CD8-positive, alpha-beta memory T cell (primary cell): ENCODE measurements around the gene GET4. TPM values are rescaled to one million over a fixed set of nuclear protein-coding genes. Genes with fewer than 3 reads are reported as not detected.

Experiments used
- CTCF ChIA-PET: fragments of 350-600 bp; sonication (Branson Sonifier 250); formaldehyde crosslinking; loops from one replicate; lab custom pipeline; 2021; ENCODE audit warnings: antibody characterized with exemption; lab: Charles Lee
- POLR2A ChIA-PET: fragments of 350-600 bp; sonication (Branson Sonifier 250); formaldehyde crosslinking; loops from one replicate; lab custom pipeline; 2021; ENCODE audit warnings: antibody characterized with exemption; lab: Charles Lee
- DNase-seq, 5 donors: peaks; one replicate each; pipeline versions ENCODE4 v3.0.0 to v3.0.0-alpha.2; 2020 to 2022; ENCODE audit warnings: mixed read lengths in 1 of 5
- H3K27ac ChIP-seq: one replicate; pipeline ENCODE4 v1.7.0; 2013; ENCODE audit warnings: low read depth, mild to moderate bottlenecking, low read length, moderate library complexity
- H3K27me3 ChIP-seq: 2 replicates; pipeline ENCODE4 v1.7.0; 2013; ENCODE audit warnings: low read length, mild to moderate bottlenecking; ENCODE audit not compliant: insufficient read depth, poor library complexity, severe bottlenecking
- H3K36me3 ChIP-seq: 2 replicates; pipeline ENCODE4 v1.7.0; 2013; ENCODE audit warnings: mild to moderate bottlenecking, low read length, moderate library complexity; ENCODE audit not compliant: insufficient read depth
- H3K4me1 ChIP-seq: 2 replicates; pipeline ENCODE4 v1.7.0; 2013; ENCODE audit warnings: mild to moderate bottlenecking, low read length, moderate library complexity; ENCODE audit not compliant: insufficient read depth
- H3K4me3 ChIP-seq: 2 replicates; pipeline ENCODE4 v1.7.0; 2013; ENCODE audit warnings: mild to moderate bottlenecking, low read length
- H3K9me3 ChIP-seq: 2 replicates; pipeline ENCODE4 v1.7.0; 2013; ENCODE audit warnings: mild to moderate bottlenecking, low read length
- H3K27ac Mint-ChIP-seq, 8 donors: one replicate each; pipeline ENCODE4 v1.8.0; 2020 to 2021; ENCODE audit warnings: mixed read lengths in 8 of 8, mild to moderate bottlenecking in 6 of 8, inconsistent platforms in 3 of 8, moderate library complexity in 3 of 8
- H3K27me3 Mint-ChIP-seq, 2 donors: one replicate each; pipeline ENCODE4 v1.8.0; 2020 to 2021; ENCODE audit warnings: mixed read lengths in 2 of 2, mild to moderate bottlenecking in 1 of 2, moderate library complexity in 1 of 2
- H3K36me3 Mint-ChIP-seq, 3 donors: one replicate each; pipeline ENCODE4 v1.8.0; 2020 to 2021; ENCODE audit warnings: mixed read lengths in 3 of 3, inconsistent platforms in 1 of 3, mild to moderate bottlenecking in 1 of 3
- H3K4me1 Mint-ChIP-seq, 3 donors: one replicate each; pipeline ENCODE4 v1.8.0; 2020 to 2021; ENCODE audit warnings: mixed read lengths in 3 of 3, inconsistent platforms in 1 of 3, mild to moderate bottlenecking in 1 of 3
- H3K4me3 Mint-ChIP-seq, 7 donors: one replicate each; pipeline ENCODE4 v1.8.0; 2020 to 2021; ENCODE audit warnings: mixed read lengths in 7 of 7, mild to moderate bottlenecking in 6 of 7, moderate library complexity in 4 of 7, inconsistent platforms in 2 of 7
- H3K9me3 Mint-ChIP-seq, 5 donors: one replicate each; pipeline ENCODE4 v1.8.0; 2020 to 2022; ENCODE audit warnings: mixed read lengths in 5 of 5, mild to moderate bottlenecking in 3 of 5, moderate library complexity in 2 of 5, inconsistent platforms in 1 of 5
- polyA plus RNA-seq: library from polyadenylated mRNA; unstranded; fragments of 300-500 nt; fragmentation: Illumina TruSeq; gene quantifications from one replicate; pipeline ENCODE4 v1.2.3, GENCODE V29; 2021
- total RNA-seq, 2 experiments: library from RNA; stranded (reverse); gene quantifications; one replicate each; pipeline ENCODE4 v1.2.3, GENCODE V29; 2021

The GET4 gene
- total and polyA plus RNA-seq, 3 experiments from 2014 or later, result 33.6 to 44.9 (median 39.9) TPM

GRCh38 chr7:833601-834258, 42.6 kb upstream of the GET4 start:
- Histone ChIP-seq H3K4me1 (peaks cover 36% of the 10 kb centered on the region), H3K9me3 (no peaks in the 10 kb centered on the region), H3K27me3 (no peaks in the 10 kb centered on the region), H3K4me3 (no peak overlapping the region), H3K27ac (no peak overlapping the region), H3K36me3 (no peaks in the 10 kb centered on the region)
- Mint-ChIP-seq H3K36me3 (peaks cover 0 to 39% (median 4%) of the 10 kb centered on the region in 3 donors), H3K4me1 (peaks cover 32 to 64% (median 40%) of the 10 kb centered on the region in 3 donors), H3K27me3 (no peaks in the 10 kb centered on the region), H3K27ac (peak overlapping the region in 2 of 8 donors; percentile 55 to 88), H3K4me3 (no peak overlapping the region), H3K9me3 (no peaks in the 10 kb centered on the region)
- ChIA-PET POLR2A (interaction anchor here (1.2 kb wide), 1 partner anchor 8 kb away, joined by 7 read pairs; no protein-coding TSS in a partner anchor), CTCF (interaction anchor here (1.2 to 2.0 kb wide), 3 partner anchors 11 to 39 kb away, joined by 3 to 6 read pairs (median 5); no protein-coding TSS in a partner anchor)
- no peak for DNase-seq

GRCh38 chr7:834277-834676, 42.1 kb upstream of the GET4 start:
- peaks cover 32 to 59% (median 35%) of the 10 kb centered on the region in 3 donors for H3K4me1 Mint-ChIP-seq
- H3K4me3 Mint-ChIP-seq, result peak overlapping the region in 2 of 7 donors; percentile 24 to 45
- peaks cover 0 to 43% (median 5%) of the 10 kb centered on the region in 3 donors for H3K36me3 Mint-ChIP-seq
- H3K9me3 Mint-ChIP-seq, result no peaks in the 10 kb centered on the region
- Histone ChIP-seq H3K4me3 (no peak overlapping the region), H3K27ac (no peak overlapping the region), H3K36me3 (no peaks in the 10 kb centered on the region), H3K27me3 (no peaks in the 10 kb centered on the region), H3K4me1 (peaks cover 36% of the 10 kb centered on the region), H3K9me3 (no peaks in the 10 kb centered on the region)
- peak overlapping the region in 4 of 8 donors; percentile 50 to 66 (median 52) for H3K27ac Mint-ChIP-seq
- ChIA-PET POLR2A (no interaction called here), CTCF (interaction anchor here (1.2 to 1.4 kb wide), 2 partner anchors 10 to 12 kb away, joined by 3 to 5 read pairs; no protein-coding TSS in a partner anchor)
- DNase-seq, result no peak
- no peaks in the 10 kb centered on the region for H3K27me3 Mint-ChIP-seq

GRCh38 chr7:835021-835420, 41.3 kb upstream of the GET4 start:
- H3K36me3 ChIP-seq, result peaks cover 3% of the 10 kb centered on the region
- Mint-ChIP-seq H3K27me3 (no peaks in the 10 kb centered on the region), H3K27ac (no peak overlapping the region), H3K9me3 (no peaks in the 10 kb centered on the region), H3K4me1 (peaks cover 31 to 54% (median 32%) of the 10 kb centered on the region in 3 donors), H3K4me3 (no peak overlapping the region), H3K36me3 (peaks cover 4 to 48% (median 9%) of the 10 kb centered on the region in 3 donors)
- ChIA-PET POLR2A (no interaction called here), CTCF (no interaction called here)
- H3K27me3 ChIP-seq, result no peaks in the 10 kb centered on the region
- H3K4me3 ChIP-seq, result no peak overlapping the region
- H3K27ac ChIP-seq, result no peak overlapping the region
- peaks cover 34% of the 10 kb centered on the region for H3K4me1 ChIP-seq
- H3K9me3 ChIP-seq, result no peaks in the 10 kb centered on the region
- peak in 1 of 5 donors; percentile 44 for DNase-seq

GRCh38 chr7:835485-836401, 40.6 kb upstream of the GET4 start:
- Histone ChIP-seq H3K27me3 (no peaks in the 10 kb centered on the region), H3K4me1 (peaks cover 27% of the 10 kb centered on the region), H3K36me3 (peaks cover 6% of the 10 kb centered on the region), H3K27ac (no peak overlapping the region), H3K9me3 (no peaks in the 10 kb centered on the region), H3K4me3 (no peak overlapping the region)
- peak in 1 of 5 donors; percentile 37 for DNase-seq
- ChIA-PET CTCF (interaction anchor here (0.8 to 1.7 kb wide), 2 partner anchors 24 to 37 kb away, joined by 3 to 4 read pairs; no protein-coding TSS in a partner anchor), POLR2A (no interaction called here)
- Mint-ChIP-seq H3K4me1 (peaks cover 24 to 47% (median 26%) of the 10 kb centered on the region in 3 donors), H3K4me3 (no peak overlapping the region), H3K27me3 (no peaks in the 10 kb centered on the region), H3K9me3 (no peaks in the 10 kb centered on the region), H3K36me3 (peaks cover 4 to 53% (median 9%) of the 10 kb centered on the region in 3 donors), H3K27ac (peak overlapping the region in 4 of 8 donors; percentile 29 to 80 (median 34))

- Histone ChIP-seq H3K36me3 (peaks cover 6% of the 10 kb centered on the region), H3K27ac (no peak overlapping the region), H3K27me3 (no peaks in the 10 kb centered on the region), H3K4me1 (peaks cover 20% of the 10 kb centered on the region), H3K9me3 (no peaks in the 10 kb centered on the region), H3K4me3 (no peak overlapping the region)
- H3K27me3 Mint-ChIP-seq, result no peaks in the 10 kb centered on the region
- POLR2A ChIA-PET, result no interaction called here
- peaks cover 17 to 40% (median 21%) of the 10 kb centered on the region in 3 donors for H3K4me1 Mint-ChIP-seq
- peaks cover 4 to 55% (median 9%) of the 10 kb centered on the region in 3 donors for H3K36me3 Mint-ChIP-seq
- H3K9me3 Mint-ChIP-seq, result no peaks in the 10 kb centered on the region
- H3K4me3 Mint-ChIP-seq, result no peak overlapping the region
- DNase-seq, result no peak
- peak overlapping the region in 3 of 8 donors; percentile 29 to 80 (median 36) for H3K27ac Mint-ChIP-seq
- CTCF ChIA-PET, result interaction anchor here (0.8 to 1.7 kb wide), 2 partner anchors 25 to 36 kb away, joined by 3 to 4 read pairs; no protein-coding TSS in a partner anchor
Measured at GRCh38 chr7:836429-836828, 39.9 kb upstream of the GET4 start.

- no peaks in the 10 kb centered on the region for H3K9me3 ChIP-seq
- no peak for DNase-seq
- H3K27me3 Mint-ChIP-seq, result no peaks in the 10 kb centered on the region
- no peak overlapping the region for H3K4me3 Mint-ChIP-seq
- no peaks in the 10 kb centered on the region for H3K9me3 Mint-ChIP-seq
- H3K27ac ChIP-seq, result no peak overlapping the region
- peaks cover 15% of the 10 kb centered on the region for H3K4me1 ChIP-seq
- H3K36me3 Mint-ChIP-seq, result peaks cover 7 to 59% (median 10%) of the 10 kb centered on the region in 3 donors
- peaks cover 11 to 35% (median 16%) of the 10 kb centered on the region in 3 donors for H3K4me1 Mint-ChIP-seq
- ChIA-PET POLR2A (no interaction called here), CTCF (interaction anchor here (1.7 kb wide), 1 partner anchor 25 kb away, joined by 4 read pairs; no protein-coding TSS in a partner anchor)
- H3K4me3 ChIP-seq, result no peak overlapping the region
- no peak overlapping the region for H3K27ac Mint-ChIP-seq
- H3K36me3 ChIP-seq, result peaks cover 10% of the 10 kb centered on the region
- no peaks in the 10 kb centered on the region for H3K27me3 ChIP-seq
Measured at GRCh38 chr7:837001-837400, 39.4 kb upstream of the GET4 start.

- H3K27me3 Mint-ChIP-seq, result no peaks in the 10 kb centered on the region
- CTCF ChIA-PET, result no interaction called here
- H3K4me3 ChIP-seq, result no peak overlapping the region
- no peaks in the 10 kb centered on the region for H3K4me1 ChIP-seq
- no peaks in the 10 kb centered on the region for H3K9me3 ChIP-seq
- no peak for DNase-seq
- peaks cover 0 to 13% (median 4%) of the 10 kb centered on the region in 3 donors for H3K4me1 Mint-ChIP-seq
- peak overlapping the region in 1 of 8 donors; percentile 46 for H3K27ac Mint-ChIP-seq
- peaks cover 11 to 79% (median 17%) of the 10 kb centered on the region in 3 donors for H3K36me3 Mint-ChIP-seq
- H3K27ac ChIP-seq, result no peak overlapping the region
- no peak overlapping the region for H3K4me3 Mint-ChIP-seq
- H3K9me3 Mint-ChIP-seq, result no peaks in the 10 kb centered on the region
- H3K27me3 ChIP-seq, result no peaks in the 10 kb centered on the region
- H3K36me3 ChIP-seq, result peaks cover 40% of the 10 kb centered on the region
- POLR2A ChIA-PET, result no interaction called here
Measured at GRCh38 chr7:840001-840600, 36.3 kb upstream of the GET4 start.
